MM.1S (cell line): ENCODE results near the gene PRMT5.

Source experiments
- DNase-seq: peaks from one replicate; pipeline ENCODE4 v3.0.0-alpha.2; 2015
- H2AFZ ChIP-seq: fragments of 300-600 bp; sonication (generic); 2 replicates; pipeline ENCODE4 v1.6.0; 2016; ENCODE audit warnings: antibody characterized with exemption, low read length
- H3F3A ChIP-seq: fragments of 300-600 bp; sonication (generic); 2 replicates; pipeline ENCODE4 v1.6.1; 2016; ENCODE audit warnings: mild to moderate bottlenecking, antibody characterized with exemption, low read length, moderate library complexity, mixed read lengths; ENCODE audit not compliant: insufficient read depth
- H3K27ac ChIP-seq: fragments of 300-600 bp; sonication (generic); 2 replicates; pipeline ENCODE4 v1.5.1; 2016; ENCODE audit warnings: mild to moderate bottlenecking, low read length
- H3K27me3 ChIP-seq: fragments of 300-600 bp; sonication (generic); replicated peaks from 2 replicates; pipeline ENCODE4 v1.6.0; 2016; ENCODE audit warnings: low read length; ENCODE audit not compliant: insufficient read depth
- H3K36me3 ChIP-seq: fragments of 300-600 bp; sonication (generic); replicated peaks from 2 replicates; pipeline ENCODE4 v1.6.1; 2016; ENCODE audit warnings: mild to moderate bottlenecking, low read length, mixed read lengths; ENCODE audit not compliant: insufficient read depth
- H3K4me1 ChIP-seq: fragments of 300-600 bp; sonication (generic); 2 replicates; pipeline ENCODE4 v1.6.1; 2016; ENCODE audit warnings: low read length, mixed read lengths
- H3K4me2 ChIP-seq: fragments of 300-600 bp; sonication (generic); 2 replicates; pipeline ENCODE4 v1.6.0; 2016; ENCODE audit warnings: low read depth, low read length
- H3K4me3 ChIP-seq: fragments of 300-600 bp; sonication (generic); 2 replicates; pipeline ENCODE4 v1.5.1; 2016; ENCODE audit warnings: low read length, mixed read lengths
- H3K79me2 ChIP-seq: fragments of 300-600 bp; sonication (generic); 2 replicates; pipeline ENCODE4 v1.6.1; 2016; ENCODE audit warnings: mixed run types, low read length, mixed read lengths
- H3K9ac ChIP-seq: fragments of 300-600 bp; sonication (generic); 2 replicates; pipeline ENCODE4 v1.6.1; 2016; ENCODE audit warnings: low read length, mixed read lengths
- H3K9me2 ChIP-seq: fragments of 300-600 bp; sonication (generic); replicated peaks from 2 replicates; pipeline ENCODE4 v1.6.1; 2016; ENCODE audit warnings: mild to moderate bottlenecking, low read length, mixed read lengths; ENCODE audit not compliant: insufficient read depth
- H3K9me3 ChIP-seq: fragments of 300-600 bp; sonication (generic); replicated peaks from 2 replicates; pipeline ENCODE4 v1.6.1; 2016; ENCODE audit warnings: mild to moderate bottlenecking, low read length, mixed read lengths; ENCODE audit not compliant: insufficient read depth
- H4K20me1 ChIP-seq: fragments of 300-600 bp; sonication (generic); 2 replicates; pipeline ENCODE4 v1.6.1; 2016; ENCODE audit warnings: mild to moderate bottlenecking, low read length, moderate library complexity, mixed read lengths; ENCODE audit not compliant: insufficient read depth
- EZH2 ChIP-seq: fragments of 300-600 bp; sonication (generic); optimal IDR thresholded peaks from 2 replicates; pipeline ENCODE3; 2017; ENCODE audit warnings: low read depth, mild to moderate bottlenecking, antibody characterized with exemption, low read length, mixed read lengths
- EZH2phosphoT487 ChIP-seq: fragments of 300-600 bp; sonication (generic); IDR thresholded peaks from 2 replicates; pipeline ENCODE4 v1.6.1; 2018; ENCODE audit warnings: antibody characterized with exemption, low read length
- TF ChIP-seq, protein P1 (sequence below): fragments of 300-600 bp; sonication (generic); IDR thresholded peaks from 2 replicates; pipeline ENCODE4 v1.5.1; 2016; ENCODE audit warnings: antibody characterized with exemption, low read length, mixed read lengths

The PRMT5 gene

DNA sequence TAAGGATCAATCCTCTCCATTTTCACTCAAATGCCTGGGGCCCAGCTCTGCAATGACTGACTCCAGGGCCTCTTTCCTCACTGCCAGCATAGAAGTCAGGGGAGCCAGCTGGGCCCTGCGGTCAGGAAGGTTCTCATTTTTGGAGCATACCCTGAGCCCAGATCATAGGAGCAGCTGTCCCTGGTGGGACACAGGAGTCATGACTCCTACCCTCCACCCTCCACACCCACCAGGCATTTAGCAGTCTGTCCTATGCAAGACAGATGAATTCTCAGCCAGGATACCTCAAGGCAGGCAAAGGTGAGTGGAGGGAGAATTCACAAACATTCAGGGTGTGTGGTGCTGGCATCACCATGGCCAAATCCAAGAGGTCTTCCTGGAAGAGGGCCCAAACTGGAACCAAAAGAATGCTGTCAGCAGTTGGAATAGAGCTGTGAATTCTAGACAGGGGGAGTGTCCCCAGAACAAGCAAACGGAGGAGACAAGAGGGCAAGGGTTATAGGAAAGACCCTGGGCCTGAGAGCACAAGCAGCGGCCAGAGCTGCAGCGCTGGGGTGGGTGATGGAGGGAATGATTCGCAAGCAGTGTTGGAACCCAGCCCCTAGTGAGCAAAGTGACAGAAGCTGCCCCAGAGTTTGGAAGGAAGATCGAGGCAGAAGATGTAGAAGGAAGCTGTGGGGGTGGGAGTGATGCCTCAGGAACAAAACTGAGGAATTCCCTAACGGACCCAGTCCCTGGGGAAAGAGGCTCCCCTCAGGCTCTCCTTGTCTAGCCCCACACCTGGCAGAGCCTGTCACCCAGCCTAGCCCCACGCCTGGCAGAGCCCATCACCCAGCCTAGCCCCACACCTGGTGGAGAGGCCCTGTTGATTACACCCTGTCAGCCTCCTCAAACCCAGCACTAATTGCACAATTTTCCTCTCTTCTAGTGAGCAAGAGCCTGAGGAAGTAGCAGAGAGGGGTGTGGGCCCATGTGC, 50.6 kb downstream of the PRMT5 start:
- no peaks in the 10 kb centered on the region for H3K27me3 ChIP-seq
- no peaks in the 10 kb centered on the region for H3K79me2 ChIP-seq
- no peak overlapping the region for H3K4me3 ChIP-seq
- TF ChIP-seq EZH2phosphoT487 (no peak), EZH2 (no peak)
- TF ChIP-seq, protein P1, sequence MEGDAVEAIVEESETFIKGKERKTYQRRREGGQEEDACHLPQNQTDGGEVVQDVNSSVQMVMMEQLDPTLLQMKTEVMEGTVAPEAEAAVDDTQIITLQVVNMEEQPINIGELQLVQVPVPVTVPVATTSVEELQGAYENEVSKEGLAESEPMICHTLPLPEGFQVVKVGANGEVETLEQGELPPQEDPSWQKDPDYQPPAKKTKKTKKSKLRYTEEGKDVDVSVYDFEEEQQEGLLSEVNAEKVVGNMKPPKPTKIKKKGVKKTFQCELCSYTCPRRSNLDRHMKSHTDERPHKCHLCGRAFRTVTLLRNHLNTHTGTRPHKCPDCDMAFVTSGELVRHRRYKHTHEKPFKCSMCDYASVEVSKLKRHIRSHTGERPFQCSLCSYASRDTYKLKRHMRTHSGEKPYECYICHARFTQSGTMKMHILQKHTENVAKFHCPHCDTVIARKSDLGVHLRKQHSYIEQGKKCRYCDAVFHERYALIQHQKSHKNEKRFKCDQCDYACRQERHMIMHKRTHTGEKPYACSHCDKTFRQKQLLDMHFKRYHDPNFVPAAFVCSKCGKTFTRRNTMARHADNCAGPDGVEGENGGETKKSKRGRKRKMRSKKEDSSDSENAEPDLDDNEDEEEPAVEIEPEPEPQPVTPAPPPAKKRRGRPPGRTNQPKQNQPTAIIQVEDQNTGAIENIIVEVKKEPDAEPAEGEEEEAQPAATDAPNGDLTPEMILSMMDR, result no peak
- H3F3A ChIP-seq, result no peaks in the 10 kb centered on the region
- H3K9me2 ChIP-seq, result no peaks in the 10 kb centered on the region
- no peak overlapping the region for H2AFZ ChIP-seq
- H3K4me2 ChIP-seq, result no peak overlapping the region
- no peak overlapping the region for H3K9ac ChIP-seq
- DNase-seq, result no peak
- no peaks in the 10 kb centered on the region for H3K9me3 ChIP-seq
- H3K4me1 ChIP-seq, result no peaks in the 10 kb centered on the region
- no peaks in the 10 kb centered on the region for H3K36me3 ChIP-seq
- H4K20me1 ChIP-seq, result no peaks in the 10 kb centered on the region
- H3K27ac ChIP-seq, result no peak overlapping the region

DNA sequence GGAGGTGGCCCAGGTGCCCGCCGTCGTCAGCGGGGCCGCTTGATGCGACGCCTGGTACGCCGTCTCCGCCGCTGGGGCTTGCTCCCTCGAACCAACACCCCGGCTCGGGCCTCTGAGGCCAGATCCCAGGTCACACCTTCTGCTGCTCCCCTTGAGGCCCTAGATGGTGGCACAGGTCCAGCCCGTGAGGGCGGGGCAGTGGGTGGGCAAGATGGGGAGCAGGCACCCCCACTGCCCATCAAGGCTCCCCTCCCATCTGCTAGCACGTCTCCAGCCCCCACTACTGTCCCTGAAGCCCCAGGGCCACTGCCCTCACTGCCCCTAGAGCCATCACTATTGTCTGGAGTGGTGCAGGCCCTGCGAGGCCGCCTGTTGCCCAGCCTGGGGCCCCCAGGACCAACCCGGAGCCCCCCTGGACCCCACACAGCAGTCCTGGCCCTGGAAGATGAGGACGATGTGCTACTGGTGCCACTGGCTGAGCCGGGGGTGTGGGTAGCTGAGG, 52.1 kb downstream of the PRMT5 start:
- no peaks in the 10 kb centered on the region for H3F3A ChIP-seq
- no peaks in the 10 kb centered on the region for H3K9me2 ChIP-seq
- no peak overlapping the region for H3K9ac ChIP-seq
- no peaks in the 10 kb centered on the region for H3K27me3 ChIP-seq
- no peak for DNase-seq
- H3K4me2 ChIP-seq, result no peak overlapping the region
- H2AFZ ChIP-seq, result no peak overlapping the region
- peaks cover 10% of the 10 kb centered on the region for H3K79me2 ChIP-seq
- H3K4me1 ChIP-seq, result no peaks in the 10 kb centered on the region
- H3K9me3 ChIP-seq, result no peaks in the 10 kb centered on the region
- H3K36me3 ChIP-seq, result no peaks in the 10 kb centered on the region
- H4K20me1 ChIP-seq, result no peaks in the 10 kb centered on the region
- no peak overlapping the region for H3K4me3 ChIP-seq
- no peak overlapping the region for H3K27ac ChIP-seq
- no peak for TF ChIP-seq EZH2

DNA sequence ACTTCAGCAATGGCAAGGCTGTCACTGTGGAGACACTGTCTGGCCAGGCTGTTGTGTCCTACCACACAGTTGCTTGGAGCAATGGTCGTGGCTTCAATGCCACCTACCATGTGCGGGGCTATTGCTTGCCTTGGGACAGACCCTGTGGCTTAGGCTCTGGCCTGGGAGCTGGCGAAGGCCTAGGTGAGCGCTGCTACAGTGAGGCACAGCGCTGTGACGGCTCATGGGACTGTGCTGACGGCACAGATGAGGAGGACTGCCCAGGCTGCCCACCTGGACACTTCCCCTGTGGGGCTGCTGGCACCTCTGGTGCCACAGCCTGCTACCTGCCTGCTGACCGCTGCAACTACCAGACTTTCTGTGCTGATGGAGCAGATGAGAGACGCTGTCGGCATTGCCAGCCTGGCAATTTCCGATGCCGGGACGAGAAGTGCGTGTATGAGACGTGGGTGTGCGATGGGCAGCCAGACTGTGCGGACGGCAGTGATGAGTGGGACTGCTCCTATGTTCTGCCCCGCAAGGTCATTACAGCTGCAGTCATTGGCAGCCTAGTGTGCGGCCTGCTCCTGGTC, 53.3 kb downstream of the PRMT5 start:
- Histone ChIP-seq H3K9me3 (no peaks in the 10 kb centered on the region), H3K79me2 (peaks cover 10% of the 10 kb centered on the region), H3K9ac (no peak overlapping the region), H3K27ac (no peak overlapping the region), H3K4me2 (no peak overlapping the region), H3K4me3 (no peak overlapping the region), H3K27me3 (no peaks in the 10 kb centered on the region), H2AFZ (no peak overlapping the region), H3F3A (peaks cover 5% of the 10 kb centered on the region), H3K9me2 (no peaks in the 10 kb centered on the region), H3K36me3 (no peaks in the 10 kb centered on the region), H4K20me1 (no peaks in the 10 kb centered on the region), H3K4me1 (no peaks in the 10 kb centered on the region)
- TF ChIP-seq, protein P1, result no peak
- TF ChIP-seq EZH2phosphoT487 (no peak), EZH2 (no peak)
- DNase-seq, result no peak
